Adrenal gland (tissue), 5 donors: ENCODE measurements around the gene FAM50B.

Experiments used
- CTCF ChIP-seq, 6 experiments: fragments of 450-650 bp in 4 of 6; fragments of 200-600 bp in 2 of 6; sonication (generic) in 1 of 6; IDR thresholded peaks; 1 replicate in 5 of 6; 2 replicates in 1 of 6; pipeline versions ENCODE4 v1.5.1 to v1.8.0; 2016 to 2021; ENCODE audit warnings: antibody characterized with exemption in 6 of 6, mild to moderate bottlenecking in 2 of 6, moderate library complexity in 1 of 6
- POLR2A ChIP-seq, 2 donors: fragments of 450-650 bp; IDR thresholded peaks; one replicate each; pipeline ENCODE4 v1.6.1; 2017; ENCODE audit warnings: antibody characterized with exemption in 2 of 2, mild to moderate bottlenecking in 2 of 2, moderate library complexity in 1 of 2
- donor health status: DM: no; HTN: no; CAD: no.

GRCh38 chr6:3800850-3801591 lies 48.2 kb upstream of the FAM50B start:
- TF ChIP-seq CTCF (IDR thresholded peaks at IDR 0.05) (no peak), POLR2A (IDR thresholded peaks at IDR 0.05) (no peak)
